Astrocyte of the hippocampus (primary cell): ENCODE measurements around the gene LNPEP.

Experiments used
- DNase-seq: peaks from one replicate; pipeline ENCODE4 v3.0.0; 2011; ENCODE audit warnings: low read depth, low spot score

The LNPEP gene

DNA sequence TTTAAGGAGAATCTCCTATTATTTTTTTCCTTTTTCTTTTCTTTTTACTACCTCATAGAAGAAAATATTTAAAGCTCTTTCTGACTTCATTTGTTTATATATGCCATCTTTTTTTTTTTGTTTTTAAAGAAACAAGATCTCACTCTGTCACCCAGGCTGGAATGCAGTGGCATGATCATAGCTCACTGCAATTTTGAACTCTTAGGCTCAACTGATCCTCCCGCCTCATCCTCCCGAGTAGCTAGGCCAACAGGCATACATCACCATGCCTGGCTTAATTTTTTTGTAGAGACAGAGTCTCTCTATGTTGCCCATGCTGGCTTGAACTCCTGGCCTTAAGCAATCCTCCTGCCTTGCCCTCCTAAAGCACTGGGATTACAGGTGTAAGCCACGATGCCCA, 59.5 kb downstream of the LNPEP start:
- no peak for DNase-seq

GRCh38 chr5:96997265-96997859, 61.5 kb downstream of the LNPEP start:
- peak; percentile 68 for DNase-seq

GRCh38 chr5:96999856-97000255, 64.0 kb downstream of the LNPEP start:
- no peak for DNase-seq

DNA sequence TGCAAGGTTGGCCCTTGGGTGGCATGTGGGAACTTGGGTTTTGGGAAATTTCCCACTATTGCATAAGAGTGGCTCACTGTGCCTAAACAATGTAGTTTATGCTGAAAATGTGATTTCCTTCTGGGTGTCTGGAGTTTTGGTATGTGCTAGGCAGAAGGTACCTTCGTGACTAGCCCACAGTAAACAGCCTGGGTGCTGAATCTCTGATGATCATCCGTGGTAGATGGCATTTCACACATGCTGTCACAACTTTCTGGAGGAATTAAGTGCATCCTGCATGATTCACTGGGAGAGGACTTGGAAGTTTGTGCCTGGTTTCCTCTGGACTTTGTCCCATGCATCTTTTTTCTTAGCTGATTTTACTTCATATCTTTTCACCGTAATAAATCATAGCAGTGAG, 64.5 kb downstream of the LNPEP start:
- DNase-seq: peak; percentile 55

DNA sequence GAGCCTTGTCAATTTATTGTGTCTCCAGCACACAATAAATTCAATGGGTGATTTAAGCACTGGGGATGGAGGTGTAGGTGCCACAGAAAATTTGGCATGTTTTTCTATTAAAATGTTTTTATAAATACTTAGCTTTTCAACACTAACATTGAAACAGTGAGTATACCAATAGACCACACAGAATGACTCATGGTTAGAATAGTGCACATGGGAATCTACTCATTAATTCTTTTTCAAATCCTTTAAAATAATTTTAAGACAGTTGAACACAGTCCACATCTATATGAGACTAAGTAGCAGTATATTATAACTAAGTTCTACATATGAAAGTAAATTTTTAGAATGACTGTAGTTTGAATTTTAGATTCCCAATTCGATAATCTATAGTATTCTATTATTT, 67.1 kb downstream of the LNPEP start:
- DNase-seq: no peak

DNA sequence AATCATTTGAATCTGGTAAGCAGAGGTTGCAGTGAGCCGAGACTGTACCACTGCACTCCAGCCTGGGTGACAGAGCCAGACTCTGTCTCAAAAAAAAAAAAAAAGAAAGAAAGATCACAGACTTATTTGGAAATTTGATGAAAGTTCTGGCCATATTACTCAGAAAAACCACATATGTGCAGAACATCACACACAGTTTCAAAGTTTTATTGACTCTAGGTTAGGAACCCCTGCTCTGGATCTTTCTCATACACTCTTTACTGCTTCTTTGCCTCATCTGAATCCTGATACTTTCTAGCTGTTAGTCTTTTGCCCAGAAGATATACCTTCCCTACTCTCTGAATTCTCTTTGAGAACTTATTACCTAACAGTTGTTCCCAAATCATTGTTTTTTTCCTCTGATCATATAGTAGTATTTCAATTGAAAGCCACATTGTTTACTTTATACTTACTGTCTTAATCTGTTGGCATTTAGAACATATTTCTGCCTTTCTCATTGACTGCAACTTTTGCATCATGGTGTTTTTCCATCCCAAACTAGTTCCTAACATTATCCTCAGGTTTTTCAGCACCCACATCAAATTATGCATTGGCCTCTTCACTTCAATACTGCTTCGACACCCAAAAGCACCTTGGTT, 68.7 kb downstream of the LNPEP start:
- no peak for DNase-seq

- no peak for DNase-seq
Observed at GRCh38 chr5:97006454-97007060, 70.7 kb downstream of the LNPEP start.

GRCh38 chr5:97009212-97009898, 73.5 kb downstream of the LNPEP start:
- no peak for DNase-seq

GRCh38 chr5:97009921-97010320, 74.0 kb downstream of the LNPEP start:
- no peak for DNase-seq

DNA sequence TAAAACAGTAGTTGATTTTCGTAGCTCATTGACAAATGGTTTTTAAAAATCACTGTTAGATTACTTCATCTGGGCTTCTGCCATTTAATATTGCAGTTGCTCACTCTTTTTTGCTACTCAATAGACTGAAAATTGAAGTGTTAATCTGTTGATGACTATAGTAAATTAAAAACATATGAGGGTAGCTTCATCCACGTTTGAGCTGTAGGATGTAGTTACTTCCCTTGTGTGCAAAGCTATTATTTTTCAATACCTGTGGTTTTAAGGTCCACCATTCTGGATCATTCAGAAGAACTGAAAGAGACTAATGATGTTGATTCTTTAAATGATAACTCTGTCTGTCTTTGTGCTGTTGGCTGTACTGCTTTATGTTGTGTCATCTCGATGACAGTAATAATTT, 74.7 kb downstream of the LNPEP start:
- DNase-seq: no peak

- no peak for DNase-seq
Observed at GRCh38 chr5:97011567-97011966, 75.7 kb downstream of the LNPEP start.

DNA sequence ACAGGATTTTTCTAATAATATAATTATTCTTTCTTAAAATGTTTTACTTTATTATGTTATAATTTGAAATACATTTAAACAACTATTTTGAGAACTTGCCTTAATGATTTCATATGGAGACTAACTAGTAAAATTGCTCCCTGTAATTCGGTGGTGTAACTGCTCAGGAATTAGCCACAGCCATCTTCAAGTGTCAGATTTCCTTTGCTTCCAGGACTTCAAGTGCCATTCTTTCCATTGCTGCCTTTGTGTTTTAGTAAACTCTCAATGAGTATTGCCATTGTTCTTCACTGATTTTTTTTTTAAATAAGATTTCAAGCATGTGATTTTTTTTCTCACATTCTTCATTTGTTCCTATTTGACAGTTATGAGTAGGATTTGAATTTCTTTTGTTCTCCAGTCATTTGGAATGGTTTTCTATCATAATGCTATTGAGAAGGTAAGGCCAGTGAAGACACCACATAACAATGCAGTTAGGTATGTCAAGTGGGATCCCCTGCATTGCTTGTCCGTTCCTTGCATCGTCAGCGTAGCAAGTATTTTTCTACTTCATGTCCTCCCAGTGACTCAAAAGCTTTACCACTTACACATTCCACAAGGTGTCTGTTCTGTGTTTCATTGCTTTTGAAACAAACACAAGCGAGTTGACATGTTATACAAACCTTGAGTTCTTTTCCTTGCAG, 83.7 kb downstream of the LNPEP start:
- peak; percentile 89 for DNase-seq

GRCh38 chr5:97021416-97021815, 85.5 kb downstream of the LNPEP start:
- no peak for DNase-seq

- DNase-seq: no peak
Observed at GRCh38 chr5:97022898-97023297, 87.0 kb downstream of the LNPEP start.

DNA sequence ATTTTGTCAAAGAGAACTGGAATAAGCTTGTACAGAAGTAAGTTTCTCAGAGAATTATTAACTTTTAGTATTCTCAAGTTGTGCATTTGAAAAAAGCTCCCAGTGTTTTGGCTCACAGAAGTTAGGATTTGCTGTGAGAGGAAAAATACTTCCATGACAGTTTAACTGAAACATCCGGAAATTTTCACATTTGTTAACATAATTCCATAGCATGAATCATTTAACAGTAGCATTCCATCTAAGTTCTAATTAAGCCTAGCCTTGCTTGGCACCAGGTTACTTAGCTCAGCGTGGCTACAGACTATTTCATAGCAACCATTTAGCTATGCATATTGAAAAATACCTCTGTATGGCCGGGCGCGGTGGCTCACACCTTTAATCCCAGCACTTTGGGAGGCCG, 90.8 kb downstream of the LNPEP start:
- peak; percentile 28 for DNase-seq

GRCh38 chr5:97037819-97038218, 101.9 kb downstream of the LNPEP start:
- no peak for DNase-seq

DNA sequence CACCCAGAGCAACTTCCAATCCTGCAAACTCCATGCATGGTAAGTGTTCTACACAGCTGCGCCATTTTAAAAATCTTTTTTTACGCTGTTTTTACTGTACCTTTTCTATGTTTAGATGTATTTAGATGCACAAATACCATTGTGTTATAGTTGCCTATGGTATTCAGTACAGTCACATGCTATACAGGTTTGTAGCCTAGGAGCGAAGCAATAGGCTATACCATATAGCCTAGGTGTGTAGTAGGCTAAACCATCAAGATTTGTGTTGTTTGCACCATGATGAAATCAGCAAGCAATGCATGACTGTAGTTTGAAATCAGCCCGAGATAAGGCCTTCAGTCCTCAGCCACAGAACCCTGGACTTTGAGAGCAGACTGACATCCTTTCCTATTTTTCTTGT, 105.4 kb downstream of the LNPEP start:
- no peak for DNase-seq

GRCh38 chr5:97042996-97043395, 107.1 kb downstream of the LNPEP start:
- peak; percentile 63 for DNase-seq

DNA sequence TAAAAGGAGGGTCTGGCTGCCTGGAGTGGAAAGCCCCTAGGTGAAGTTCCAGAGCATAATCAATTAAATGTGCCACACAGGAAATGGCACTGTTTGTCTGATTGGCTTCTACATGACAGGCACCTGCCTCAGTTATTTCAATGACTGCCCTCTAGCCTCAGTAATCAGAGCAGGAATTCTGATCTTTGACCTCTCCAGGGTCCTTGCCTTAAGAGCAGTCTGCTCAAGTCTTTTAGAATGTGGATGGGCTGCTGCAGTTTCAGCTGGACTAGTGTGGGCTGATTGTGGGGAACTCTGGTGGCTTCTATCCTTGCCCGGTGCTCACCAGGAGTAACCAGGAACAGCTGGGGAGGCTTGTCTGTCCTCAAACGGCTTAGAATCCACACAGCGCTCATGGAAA, 107.6 kb downstream of the LNPEP start:
- no peak for DNase-seq

DNA sequence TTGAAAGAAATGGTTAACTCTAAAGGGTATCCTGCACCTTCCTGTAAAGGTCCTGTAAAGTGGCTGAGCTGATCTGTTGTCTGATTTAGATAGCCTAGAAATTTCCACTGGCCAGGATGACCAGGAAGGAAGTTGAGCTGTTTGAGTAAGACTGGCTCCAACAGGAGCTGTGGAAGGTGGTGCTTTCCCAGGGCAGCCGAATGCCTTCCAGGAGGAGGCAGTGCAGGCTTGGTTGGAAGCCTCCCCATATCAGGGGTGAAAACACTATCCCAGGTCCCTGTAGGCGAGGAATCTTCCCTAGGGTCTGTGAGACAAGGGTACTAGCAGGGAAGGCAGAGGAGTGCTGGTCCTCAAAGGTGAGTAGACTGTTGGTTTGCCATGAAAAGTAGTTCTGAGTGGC, 108.2 kb downstream of the LNPEP start:
- DNase-seq: peak; percentile 31

- peak; percentile 28 for DNase-seq
Observed at GRCh38 chr5:97046270-97046982, 110.5 kb downstream of the LNPEP start.

GRCh38 chr5:97047076-97047475, 111.2 kb downstream of the LNPEP start:
- DNase-seq: no peak
